Mesendoderm (in vitro differentiated cells): Measurements from ENCODE around the gene FOXO6.

Experiments used
- DNase-seq: peaks from one replicate; pipeline ENCODE4 v3.0.0; 2013
- H2AK5ac ChIP-seq: 2 replicates; pipeline ENCODE4 v1.6.1; 2013; ENCODE audit warnings: low read length, inconsistent platforms
- H2BK120ac ChIP-seq: 2 replicates; pipeline ENCODE4 v1.6.1; 2013; ENCODE audit warnings: low read depth, mild to moderate bottlenecking, low read length, moderate library complexity, mixed read lengths
- H2BK15ac ChIP-seq: replicated peaks from 2 replicates; pipeline ENCODE4 v1.6.1; 2013; ENCODE audit warnings: low read depth, mild to moderate bottlenecking, moderate library complexity
- H2BK5ac ChIP-seq: 2 replicates; pipeline ENCODE4 v1.6.1; 2013; ENCODE audit warnings: low read length, inconsistent platforms
- H3K18ac ChIP-seq: 2 replicates; pipeline ENCODE4 v1.6.1; 2013; ENCODE audit warnings: mild to moderate bottlenecking, low read length, mixed read lengths
- H3K23ac ChIP-seq: one replicate; pipeline ENCODE4 v1.6.1; 2013; ENCODE audit warnings: low read length
- H3K27ac ChIP-seq: 2 replicates; pipeline ENCODE4 v1.5.1; 2013; ENCODE audit warnings: low read depth, mild to moderate bottlenecking, inconsistent platforms, low read length, moderate library complexity
- H3K27me3 ChIP-seq: 2 replicates; pipeline ENCODE4 v1.6.1; 2013; ENCODE audit warnings: low read length, control low read depth, mild to moderate bottlenecking, inconsistent platforms; ENCODE audit not compliant: insufficient read depth, poor library complexity
- H3K36me3 ChIP-seq: 2 replicates; pipeline ENCODE4 v1.6.1; 2013; ENCODE audit warnings: low read length, inconsistent platforms; ENCODE audit not compliant: control insufficient read depth, insufficient read depth
- H3K4ac ChIP-seq: one replicate; pipeline ENCODE4 v1.6.1; 2013; ENCODE audit warnings: low read depth, mild to moderate bottlenecking, low read length, moderate library complexity
- H3K4me1 ChIP-seq: 2 replicates; pipeline ENCODE4 v1.6.1; 2013; ENCODE audit warnings: low read depth, low read length, inconsistent platforms; ENCODE audit not compliant: control insufficient read depth
- H3K4me2 ChIP-seq: 2 replicates; pipeline ENCODE4 v1.6.1; 2013; ENCODE audit warnings: low read length
- H3K4me3 ChIP-seq: 2 replicates; pipeline ENCODE4 v1.5.1; 2013; ENCODE audit warnings: mild to moderate bottlenecking, low read length
- H3K56ac ChIP-seq: one replicate; pipeline ENCODE4 v1.6.1; 2013; ENCODE audit warnings: low read length
- H3K79me1 ChIP-seq: 2 replicates; pipeline ENCODE4 v1.6.1; 2013; ENCODE audit warnings: low read length, inconsistent platforms
- H3K79me2 ChIP-seq: 2 replicates; pipeline ENCODE4 v1.6.1; 2013; ENCODE audit warnings: mild to moderate bottlenecking, low read length; ENCODE audit not compliant: control insufficient read depth, insufficient read depth
- H3K9ac ChIP-seq: 2 replicates; pipeline ENCODE4 v1.6.1; 2013; ENCODE audit warnings: low read length, inconsistent platforms
- H4K5ac ChIP-seq: one replicate; pipeline ENCODE4 v1.6.1; 2013; ENCODE audit warnings: low read length
- H4K8ac ChIP-seq: one replicate; pipeline ENCODE4 v1.6.1; 2013; ENCODE audit warnings: low read depth, mild to moderate bottlenecking, control low read depth, low read length, moderate library complexity
- WGBS: extraction: QIAGEN DNeasy Blood & Tissue Kit; methylation state at CpG from one replicate; pipeline ENCODE4 v1.1.7; 2013; ENCODE audit warnings: low lambda C conversion rate, missing lambda C conversion rate; ENCODE audit not compliant: insufficient coverage; ENCODE audit errors: extremely low coverage; 5-methylcytosine and 5-hydroxymethylcytosine counted together

The FOXO6 gene

GRCh38 chr1:41341772-41342562, 19.3 kb upstream of the FOXO6 start:
- Histone ChIP-seq H3K56ac (no peak overlapping the region), H3K79me1 (no peaks in the 10 kb centered on the region)
- WGBS, result no CpG with 5 or more reads among the region's 15 CpGs

GRCh38 chr1:41342774-41343355, 18.4 kb upstream of the FOXO6 start:
- no peak overlapping the region for H2BK5ac ChIP-seq
- H3K4me2 ChIP-seq, result no peak overlapping the region
- H3K79me1 ChIP-seq, result no peaks in the 10 kb centered on the region
- no peak for DNase-seq
- H3K79me2 ChIP-seq, result no peaks in the 10 kb centered on the region
- H4K5ac ChIP-seq, result no peak overlapping the region
- no CpG with 5 or more reads among the region's 5 CpGs for WGBS
- no peak overlapping the region for H2AK5ac ChIP-seq
- no peak overlapping the region for H3K4me3 ChIP-seq
- no peak overlapping the region for H3K18ac ChIP-seq
- no peak overlapping the region for H4K8ac ChIP-seq
- H3K9ac ChIP-seq, result no peak overlapping the region
- H3K27ac ChIP-seq, result no peak overlapping the region
- peaks cover 9% of the 10 kb centered on the region for H3K4me1 ChIP-seq
- H3K27me3 ChIP-seq, result no peaks in the 10 kb centered on the region
- no peak overlapping the region for H2BK15ac ChIP-seq
- no peak overlapping the region for H2BK120ac ChIP-seq
- no peak overlapping the region for H3K4ac ChIP-seq
- no peak overlapping the region for H3K56ac ChIP-seq
- no peak overlapping the region for H3K23ac ChIP-seq
- H3K36me3 ChIP-seq, result no peaks in the 10 kb centered on the region

More at GRCh38 chr1:41341772-41342562, 19.3 kb upstream of the FOXO6 start:
- Histone ChIP-seq H3K23ac (no peak overlapping the region), H3K18ac (no peak overlapping the region), H2BK120ac (no peak overlapping the region), H3K27me3 (no peaks in the 10 kb centered on the region), H3K79me2 (no peaks in the 10 kb centered on the region), H3K4ac (no peak overlapping the region), H2AK5ac (no peak overlapping the region), H3K4me3 (no peak overlapping the region), H3K36me3 (no peaks in the 10 kb centered on the region), H3K27ac (no peak overlapping the region), H2BK5ac (no peak overlapping the region), H3K4me1 (peaks cover 9% of the 10 kb centered on the region), H4K8ac (no peak overlapping the region), H4K5ac (no peak overlapping the region), H2BK15ac (no peak overlapping the region), H3K4me2 (no peak overlapping the region), H3K9ac (no peak overlapping the region)
- peak; percentile 96 for DNase-seq

DNA sequence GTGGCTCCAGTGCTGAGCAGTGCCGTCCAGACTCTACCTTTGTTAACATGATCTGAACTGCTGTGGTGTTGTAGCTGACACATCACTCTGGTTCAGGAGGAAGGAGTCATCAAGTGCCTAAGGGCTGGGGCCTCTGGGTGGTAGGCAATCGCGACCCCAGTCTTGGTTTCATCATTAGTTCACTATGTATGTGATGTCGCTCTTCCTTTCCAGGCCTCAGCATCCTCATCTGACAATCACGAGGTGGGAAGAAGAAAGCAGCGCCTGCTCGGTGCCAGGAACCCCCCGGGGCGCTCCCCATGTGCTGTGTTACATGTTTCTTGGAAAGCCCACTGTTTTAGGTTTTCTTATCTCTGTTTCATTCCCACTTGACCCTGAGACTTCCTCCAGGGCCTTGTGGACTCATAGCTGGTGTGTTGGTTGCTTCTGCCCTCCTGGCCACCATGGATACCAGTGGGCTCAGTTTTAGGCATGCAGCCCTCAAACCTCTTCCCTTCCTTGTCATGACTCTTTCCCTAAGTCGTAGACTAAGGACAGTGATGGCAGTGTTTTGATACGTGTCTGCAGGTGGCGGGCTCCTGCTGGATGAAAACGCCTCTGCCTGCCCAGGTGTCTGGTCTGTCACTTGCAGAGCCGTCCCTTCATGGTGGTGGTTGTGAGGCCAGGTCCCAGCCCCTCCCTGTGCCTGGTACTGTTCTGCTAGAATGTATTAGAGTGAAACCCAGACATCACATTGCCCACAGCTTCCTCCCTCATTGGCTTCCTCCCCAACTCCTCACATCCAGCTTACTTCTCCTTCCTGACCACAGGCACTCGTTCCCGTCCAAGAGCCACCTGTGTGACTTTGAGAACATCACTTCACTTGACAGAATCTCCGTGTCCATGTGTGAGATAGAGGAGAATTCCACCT, 17.2 kb upstream of the FOXO6 start:
- H2BK120ac ChIP-seq, result no peak overlapping the region
- H3K27me3 ChIP-seq, result no peaks in the 10 kb centered on the region
- H2BK15ac ChIP-seq, result no peak overlapping the region
- H3K4ac ChIP-seq, result no peak overlapping the region
- WGBS, result no CpG with 5 or more reads among the region's 17 CpGs
- H3K4me1 ChIP-seq, result peaks cover 9% of the 10 kb centered on the region
- H4K8ac ChIP-seq, result no peak overlapping the region
- no peak for DNase-seq
- H3K36me3 ChIP-seq, result no peaks in the 10 kb centered on the region
- no peak overlapping the region for H3K56ac ChIP-seq
- H3K27ac ChIP-seq, result no peak overlapping the region
- H3K4me2 ChIP-seq, result no peak overlapping the region
- no peak overlapping the region for H4K5ac ChIP-seq
- H3K79me2 ChIP-seq, result no peaks in the 10 kb centered on the region
- H3K4me3 ChIP-seq, result no peak overlapping the region
- H3K9ac ChIP-seq, result no peak overlapping the region
- H3K23ac ChIP-seq, result no peak overlapping the region
- no peak overlapping the region for H3K18ac ChIP-seq
- no peaks in the 10 kb centered on the region for H3K79me1 ChIP-seq
- no peak overlapping the region for H2AK5ac ChIP-seq
- H2BK5ac ChIP-seq, result no peak overlapping the region

GRCh38 chr1:41344708-41345159, 16.5 kb upstream of the FOXO6 start:
- H2BK120ac ChIP-seq, result no peak overlapping the region
- no peak overlapping the region for H3K9ac ChIP-seq
- no peak overlapping the region for H3K4ac ChIP-seq
- H3K27ac ChIP-seq, result no peak overlapping the region
- no peak overlapping the region for H2BK5ac ChIP-seq
- no peak overlapping the region for H2AK5ac ChIP-seq
- H3K4me3 ChIP-seq, result no peak overlapping the region
- H3K36me3 ChIP-seq, result no peaks in the 10 kb centered on the region
- no peak overlapping the region for H3K18ac ChIP-seq
- DNase-seq, result no peak
- H4K5ac ChIP-seq, result no peak overlapping the region
- H2BK15ac ChIP-seq, result no peak overlapping the region
- no peak overlapping the region for H3K23ac ChIP-seq
- H3K4me2 ChIP-seq, result no peak overlapping the region
- H3K79me1 ChIP-seq, result no peaks in the 10 kb centered on the region
- no peaks in the 10 kb centered on the region for H3K27me3 ChIP-seq
- H3K56ac ChIP-seq, result no peak overlapping the region
- no peak overlapping the region for H4K8ac ChIP-seq
- H3K4me1 ChIP-seq, result peaks cover 9% of the 10 kb centered on the region
- WGBS, result no CpG with 5 or more reads among the region's 5 CpGs
- H3K79me2 ChIP-seq, result no peaks in the 10 kb centered on the region

- H4K5ac ChIP-seq, result no peak overlapping the region
- no peak overlapping the region for H3K9ac ChIP-seq
- H3K56ac ChIP-seq, result no peak overlapping the region
- no peaks in the 10 kb centered on the region for H3K27me3 ChIP-seq
- H3K4ac ChIP-seq, result no peak overlapping the region
- no peak overlapping the region for H3K23ac ChIP-seq
- no peak overlapping the region for H4K8ac ChIP-seq
- no peak overlapping the region for H3K4me2 ChIP-seq
- H3K79me1 ChIP-seq, result no peaks in the 10 kb centered on the region
- no peak overlapping the region for H2BK120ac ChIP-seq
- no peak overlapping the region for H3K27ac ChIP-seq
- H2BK15ac ChIP-seq, result no peak overlapping the region
- no peak overlapping the region for H3K4me3 ChIP-seq
- no peak overlapping the region for H2BK5ac ChIP-seq
- H3K18ac ChIP-seq, result no peak overlapping the region
- no peaks in the 10 kb centered on the region for H3K79me2 ChIP-seq
- H3K36me3 ChIP-seq, result no peaks in the 10 kb centered on the region
- WGBS, result no CpG with 5 or more reads among the region's 4 CpGs
- H3K4me1 ChIP-seq, result peaks cover 9% of the 10 kb centered on the region
- DNase-seq, result no peak
- no peak overlapping the region for H2AK5ac ChIP-seq
These were observed 15.7 kb upstream of the FOXO6 start for GRCh38 chr1:41345434-41346075.
